Dermis microvascular lymphatic vessel endothelial cell (primary cell): ENCODE results near the gene SPTBN1. TPM values are rescaled to one million over a fixed set of nuclear protein-coding genes. Genes with fewer than 3 reads are reported as not detected.

ENCODE experiments used
- DNase-seq, 2 donors: peaks; one replicate each; pipeline versions ENCODE4 v3.0.0 to v3.0.0-alpha.2; 2010; ENCODE audit warnings: low read depth in 2 of 2
- total RNA-seq: library from RNA; depleted of rRNA; stranded (reverse); fragments of >200 nt; gene quantifications from 2 replicates; pipeline ENCODE4 v1.2.1, GENCODE V29; 2014

SPTBN1 gene
- total RNA-seq, 1 donor from 2014 or later, result 450 TPM

DNA sequence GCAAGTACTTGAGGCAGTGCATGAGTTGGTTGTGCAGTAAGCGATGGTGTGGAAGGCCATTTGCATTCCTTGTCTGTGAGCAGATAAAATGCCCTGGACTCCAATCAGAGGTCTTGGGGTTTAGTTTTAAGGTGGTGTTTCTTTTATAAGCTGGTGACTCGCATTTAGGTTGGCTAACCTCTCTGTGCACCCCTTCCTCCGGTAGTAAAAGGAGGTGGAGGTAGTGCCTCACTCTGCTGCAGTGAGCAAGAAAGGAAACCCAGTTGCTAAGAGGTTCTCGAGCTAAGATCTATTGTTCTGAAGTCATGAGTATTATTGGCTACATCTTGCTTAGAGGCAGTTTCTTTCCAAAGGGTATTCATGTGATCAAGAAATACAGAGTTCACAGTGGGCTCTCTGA lies 193.1 kb downstream of the SPTBN1 start:
- no peak for DNase-seq

- DNase-seq, result no peak
These were observed 193.5 kb downstream of the SPTBN1 start for GRCh38 chr2:54649633-54650032.

DNA sequence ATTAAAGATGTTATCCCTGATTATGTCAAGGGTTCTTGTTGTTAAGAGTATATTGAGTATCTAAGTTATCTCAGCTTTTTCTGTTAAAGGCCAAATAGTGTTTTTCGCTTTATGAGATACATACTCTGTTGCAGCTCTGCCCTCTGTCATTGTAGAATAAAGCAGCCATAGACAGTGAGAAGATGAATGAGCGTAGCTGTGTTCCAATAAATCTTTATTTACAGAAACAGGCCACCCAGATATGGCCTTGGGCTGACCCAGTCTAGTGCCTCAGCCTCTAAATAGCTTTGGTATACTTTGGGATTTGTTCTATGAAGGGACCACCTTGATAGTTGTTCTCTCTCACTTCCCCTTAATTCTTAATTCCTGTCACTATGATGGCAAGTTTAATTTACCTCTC lies 194.5 kb downstream of the SPTBN1 start:
- DNase-seq, result no peak

DNA sequence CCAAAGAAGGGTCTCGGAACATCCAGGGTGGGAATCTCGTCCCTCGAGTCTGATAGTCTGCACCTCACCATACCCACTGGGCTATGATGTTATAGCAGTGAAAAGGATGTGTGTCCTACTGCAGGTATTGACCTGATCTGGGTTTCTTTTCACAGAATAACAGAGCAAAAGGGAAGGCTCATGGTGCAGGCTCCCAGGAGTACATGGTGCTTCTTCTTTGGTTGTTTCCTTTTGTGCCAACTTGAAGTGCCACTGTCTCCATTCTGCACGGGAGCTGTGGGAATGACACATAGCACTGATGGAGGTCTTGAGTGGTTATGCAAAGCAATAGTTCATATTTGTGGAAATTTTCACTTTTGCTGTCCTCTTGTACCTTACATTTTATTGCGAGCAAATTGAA lies 195.2 kb downstream of the SPTBN1 start:
- no peak for DNase-seq

DNA sequence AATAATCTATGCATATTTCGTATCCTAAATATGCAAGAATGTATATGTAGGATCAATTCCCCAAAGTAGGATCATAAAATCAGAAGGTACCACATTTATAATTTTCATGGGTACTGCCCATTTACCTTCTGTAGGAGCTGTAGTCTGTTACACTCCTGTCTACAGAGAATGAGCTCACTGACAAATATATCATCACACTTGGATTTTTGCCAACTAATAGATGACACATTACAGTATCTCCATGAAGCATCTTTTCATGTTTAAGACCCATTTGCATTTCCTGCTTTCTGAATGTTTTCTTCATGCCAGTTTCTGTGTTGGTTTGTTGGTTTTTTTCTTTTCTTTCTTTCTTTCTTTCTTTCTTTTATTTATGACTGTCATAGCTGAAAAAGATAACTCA lies 196.4 kb downstream of the SPTBN1 start:
- DNase-seq, result peak in 1 of 2 donors; percentile 43

DNA sequence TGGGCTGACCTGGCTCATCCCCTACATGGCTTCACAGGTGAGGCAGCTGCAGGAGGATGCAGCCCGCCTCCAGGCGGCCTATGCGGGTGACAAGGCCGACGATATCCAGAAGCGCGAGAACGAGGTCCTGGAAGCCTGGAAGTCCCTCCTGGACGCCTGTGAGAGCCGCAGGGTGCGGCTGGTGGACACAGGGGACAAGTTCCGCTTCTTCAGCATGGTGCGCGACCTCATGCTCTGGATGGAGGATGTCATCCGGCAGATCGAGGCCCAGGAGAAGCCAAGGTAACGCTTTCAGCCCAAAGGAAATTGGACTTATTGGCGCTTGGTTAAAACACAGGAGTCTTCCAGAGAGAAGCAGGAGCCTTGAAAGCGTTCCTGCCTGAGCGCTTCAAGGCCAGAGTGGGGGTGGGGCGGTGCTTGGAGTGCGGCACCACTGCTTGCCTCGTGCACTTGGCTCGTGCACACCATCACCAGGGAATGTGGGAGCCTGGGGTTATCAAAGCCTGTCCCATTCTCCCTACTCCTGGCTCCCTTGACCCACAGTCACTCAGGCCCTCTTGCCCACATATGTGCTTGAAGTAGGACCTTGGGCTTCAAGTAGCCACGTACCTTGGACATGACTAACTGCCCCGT lies 197.6 kb downstream of the SPTBN1 start:
- DNase-seq, result no peak

DNA sequence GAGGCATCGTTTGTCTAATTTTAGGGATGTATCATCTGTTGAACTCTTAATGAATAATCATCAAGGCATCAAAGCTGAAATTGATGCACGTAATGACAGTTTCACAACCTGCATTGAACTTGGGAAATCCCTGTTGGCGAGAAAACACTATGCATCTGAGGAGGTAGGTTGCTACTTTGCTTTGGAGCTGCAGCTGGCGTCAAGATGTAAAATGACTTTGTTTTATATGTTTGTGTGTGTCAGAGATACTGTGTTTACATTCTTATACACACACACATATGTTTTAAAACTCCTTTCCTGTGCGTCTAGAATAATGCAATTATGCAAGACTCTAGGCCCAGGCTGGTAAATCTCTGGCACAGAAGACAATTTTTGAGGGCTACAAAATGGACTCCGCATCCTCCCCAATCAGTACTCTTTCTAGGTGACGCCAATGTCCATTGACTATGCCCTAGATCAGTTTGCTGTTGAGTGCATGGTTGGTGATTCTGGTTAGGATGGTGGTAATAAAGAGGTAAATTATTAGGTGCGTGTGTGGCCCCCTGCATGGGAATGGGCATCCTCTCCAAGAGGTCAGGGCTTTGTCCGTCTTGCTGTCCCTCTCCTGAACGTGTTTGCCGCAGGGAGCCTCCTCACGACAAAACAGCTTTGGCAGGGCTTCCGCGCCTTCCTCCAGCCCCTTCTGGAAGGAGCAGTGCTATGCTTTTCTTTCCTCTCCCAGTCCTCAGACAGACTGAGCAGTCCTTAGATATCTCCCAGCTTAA lies 199.1 kb downstream of the SPTBN1 start:
- no peak for DNase-seq

DNA sequence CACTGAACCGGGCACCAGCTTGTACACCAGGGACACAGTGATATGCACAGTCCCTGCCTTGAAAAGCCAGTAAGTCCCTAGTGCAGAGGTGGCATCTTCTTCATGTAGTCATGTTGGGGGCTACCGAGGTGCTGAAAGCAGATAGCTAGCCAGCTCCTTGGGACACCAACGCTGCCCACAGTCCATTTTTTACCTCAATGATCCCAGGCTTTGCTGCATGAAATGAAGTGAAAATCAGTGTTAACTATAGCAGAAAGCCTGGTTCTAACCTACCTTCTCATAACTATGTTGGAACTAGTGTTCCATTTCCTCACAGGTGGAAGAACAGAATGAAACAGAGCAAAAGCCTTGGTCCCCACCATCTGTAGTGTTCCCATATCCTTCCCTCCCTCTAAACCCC lies 200.7 kb downstream of the SPTBN1 start:
- DNase-seq, result no peak

- DNase-seq, result peak in 1 of 2 donors; percentile 67
These were observed 201.5 kb downstream of the SPTBN1 start for GRCh38 chr2:54657664-54658083.

DNA sequence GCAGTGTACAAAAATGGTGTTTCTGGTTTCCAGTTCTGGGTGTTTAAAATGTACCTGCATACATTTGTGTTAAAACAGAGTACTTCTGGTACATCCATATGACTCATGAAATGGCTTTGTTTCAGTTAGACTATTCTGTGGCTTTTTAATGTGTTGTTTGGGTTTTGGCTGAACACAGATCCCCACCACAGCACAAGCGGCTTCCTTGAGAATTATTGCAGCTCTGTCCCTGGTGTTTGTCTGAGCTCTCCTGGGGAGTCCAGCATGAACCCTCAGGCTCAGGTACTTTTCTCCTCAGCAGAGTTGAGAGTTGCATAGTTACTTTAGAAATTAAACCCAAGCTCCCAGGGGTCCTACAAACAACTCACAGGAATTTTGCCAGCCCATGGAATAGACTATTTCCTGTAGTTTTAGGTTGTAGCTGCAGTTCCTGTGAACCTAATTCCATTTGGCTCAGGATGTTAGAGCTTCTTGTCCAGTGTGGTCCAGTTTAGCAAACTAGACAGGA lies 202.5 kb downstream of the SPTBN1 start:
- no peak for DNase-seq

GRCh38 chr2:54659527-54659926 lies 203.4 kb downstream of the SPTBN1 start:
- DNase-seq, result no peak

GRCh38 chr2:54660752-54661151 lies 204.6 kb downstream of the SPTBN1 start:
- no peak for DNase-seq

GRCh38 chr2:54663424-54664030 lies 207.4 kb downstream of the SPTBN1 start:
- DNase-seq, result no peak

GRCh38 chr2:54664238-54664786 lies 208.2 kb downstream of the SPTBN1 start:
- no peak for DNase-seq

DNA sequence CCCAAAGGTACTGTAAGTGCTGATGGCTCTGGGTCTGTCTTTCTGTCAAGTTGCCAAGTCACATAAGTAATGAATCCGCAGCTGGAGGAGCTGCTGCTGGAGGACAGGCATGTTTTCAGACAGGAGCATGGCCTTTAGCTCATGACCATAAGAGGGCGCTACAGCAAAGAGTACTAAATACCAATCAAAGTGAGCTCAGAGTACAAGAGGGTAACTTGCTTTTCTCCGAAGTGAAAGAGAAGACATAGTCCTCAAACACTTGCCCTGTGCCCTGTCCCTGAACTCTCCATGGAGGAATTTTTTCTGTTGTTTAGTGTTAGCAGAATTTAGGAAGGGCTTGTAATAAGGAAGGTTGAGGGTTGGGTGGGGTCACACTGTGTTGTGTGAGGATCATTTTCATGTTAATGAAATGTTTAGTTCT lies 209.3 kb downstream of the SPTBN1 start:
- DNase-seq, result peak; percentile 40 to 71

DNA sequence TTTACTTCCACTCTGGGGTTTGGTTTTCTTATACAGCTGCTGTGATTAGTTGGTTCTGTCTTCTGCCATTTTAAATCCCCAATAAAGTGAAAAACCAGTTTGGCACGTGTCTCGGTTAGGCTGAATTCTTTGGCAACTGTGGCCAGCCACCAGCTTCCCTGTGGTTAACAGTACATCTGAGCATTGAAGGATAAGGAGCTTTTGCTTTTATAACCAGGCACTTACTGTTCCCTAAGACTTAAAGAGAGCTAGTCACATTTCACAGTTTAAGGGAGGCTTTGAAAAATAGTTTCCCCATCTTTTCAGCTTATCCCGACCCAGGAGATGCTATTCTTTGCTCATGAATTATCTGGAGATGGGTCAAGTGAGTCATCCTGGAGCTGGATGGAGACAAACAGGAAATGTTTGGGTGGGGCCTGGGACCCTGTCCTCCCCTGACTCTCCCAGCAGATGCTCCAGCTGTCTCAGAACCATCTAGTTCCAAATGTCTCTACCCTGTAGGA lies 210.1 kb downstream of the SPTBN1 start:
- peak in 1 of 2 donors; percentile 73 for DNase-seq

- DNase-seq, result peak; percentile 35 to 55
These were observed 210.6 kb downstream of the SPTBN1 start for GRCh38 chr2:54666634-54667265.

DNA sequence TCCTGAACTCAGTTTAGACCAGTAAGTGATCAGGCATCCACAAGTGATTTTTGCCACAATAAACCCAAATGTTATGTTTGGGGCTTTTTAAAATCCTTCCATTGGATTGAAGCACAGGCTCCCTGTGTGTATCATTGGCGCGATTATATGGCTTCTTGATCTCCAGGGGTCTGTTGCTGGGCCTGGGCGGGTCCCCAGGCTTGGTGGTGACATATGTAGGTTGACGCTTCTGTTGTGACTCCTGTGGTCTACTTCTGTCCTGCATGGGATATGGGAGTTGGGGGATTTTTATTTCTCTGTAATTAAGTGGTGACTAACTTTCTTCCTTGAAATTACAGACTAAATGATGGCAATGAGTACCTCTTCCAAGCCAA lies 211.1 kb downstream of the SPTBN1 start:
- no peak for DNase-seq

DNA sequence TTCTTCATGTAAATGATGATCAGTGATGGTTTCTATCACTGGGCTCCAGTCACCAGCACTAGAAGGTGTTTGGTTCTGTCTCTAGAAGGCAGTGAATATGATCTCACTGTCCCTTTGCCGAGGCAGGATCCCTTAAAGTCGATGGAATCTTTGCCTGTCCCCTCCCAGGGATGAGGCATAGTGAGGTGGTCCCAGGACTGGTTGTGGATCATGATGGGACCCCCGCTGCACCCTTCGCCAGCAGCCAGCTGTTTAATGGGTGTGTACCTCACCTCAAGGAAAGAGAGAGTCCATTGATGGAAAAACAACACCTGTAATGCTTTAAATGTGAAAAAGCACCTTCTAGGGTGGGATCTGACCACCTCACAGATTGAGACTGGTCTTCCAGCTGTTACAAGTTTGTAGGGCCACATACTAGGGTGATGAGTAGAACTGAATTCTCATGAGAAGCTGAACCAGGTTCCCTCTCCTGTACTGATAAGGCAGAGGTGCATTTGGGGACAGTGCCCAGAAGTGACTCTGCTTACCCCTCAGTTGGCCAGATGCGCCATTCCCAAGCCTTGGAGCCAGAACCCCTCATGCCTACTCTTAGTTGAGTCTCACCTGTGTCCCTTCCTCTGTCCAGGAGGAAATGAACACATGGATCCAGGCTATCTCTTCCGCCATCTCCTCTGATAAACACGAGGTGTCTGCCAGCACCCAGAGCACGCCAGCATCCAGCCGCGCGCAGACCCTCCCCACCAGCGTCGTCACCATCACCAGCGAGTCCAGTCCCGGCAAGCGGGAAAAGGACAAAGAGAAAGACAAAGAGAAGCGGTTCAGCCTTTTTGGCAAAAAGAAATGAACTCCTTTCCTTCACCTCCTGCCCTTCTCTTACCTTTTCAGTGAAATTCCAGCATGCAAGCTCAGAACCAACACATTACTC lies 211.9 kb downstream of the SPTBN1 start:
- no peak for DNase-seq

DNA sequence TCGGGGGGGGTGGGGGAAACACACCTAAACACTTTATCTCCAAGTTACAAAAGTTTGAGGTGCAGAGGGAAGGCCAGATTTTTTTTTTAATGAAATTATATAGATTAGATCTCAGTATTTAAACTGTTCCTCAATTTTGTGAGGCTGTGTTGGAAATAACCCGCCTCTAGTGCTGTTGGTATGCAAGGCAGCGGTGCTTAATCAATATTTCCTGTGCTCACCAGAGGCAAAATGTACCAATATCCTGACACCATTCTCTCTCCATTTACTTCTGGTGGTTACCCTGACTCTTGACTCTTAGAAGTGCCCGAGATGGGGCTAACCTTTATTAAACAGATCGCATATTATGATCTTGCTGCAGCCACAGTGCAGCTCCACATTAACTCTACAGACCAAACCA lies 212.6 kb downstream of the SPTBN1 start:
- no peak for DNase-seq
